GM18868 (cell line): ENCODE measurements around the gene GNPDA2.
A peak's percentile ranks its signal among the peaks of the same experiment; 100 is the strongest.

ENCODE experiments used
- ATAC-seq: cut with Tn5 transposase; IDR thresholded peaks from one replicate; pipeline ENCODE4 v1.9.1; 2021; ENCODE audit warnings: mild to moderate bottlenecking, moderate library complexity; ENCODE audit not compliant: unreplicated experiment

GNPDA2 gene

GRCh38 chr4:44684648-44685047 lies 41.7 kb downstream of the GNPDA2 start:
- ATAC-seq = no peak

GRCh38 chr4:44679060-44679459 lies 47.3 kb downstream of the GNPDA2 start:
- no peak for ATAC-seq

- peak; percentile 95 for ATAC-seq
These were observed 48.0 kb downstream of the GNPDA2 start, which contains the start of gene GUF1 for GRCh38 chr4:44678094-44679041. GUF1 (plus strand) TSS chr4:44678420; CDS start chr4:44678623, 203 bp downstream.

- no peak for ATAC-seq
These were observed 51.0 kb downstream of the GNPDA2 start for GRCh38 chr4:44675366-44675765.

GRCh38 chr4:44674471-44674870 lies 51.9 kb downstream of the GNPDA2 start:
- no peak for ATAC-seq

- ATAC-seq = no peak
These were observed 54.7 kb downstream of the GNPDA2 start for GRCh38 chr4:44671636-44672035.

GRCh38 chr4:44670506-44671199 lies 55.7 kb downstream of the GNPDA2 start:
- ATAC-seq = no peak

GRCh38 chr4:44668526-44668925 lies 57.8 kb downstream of the GNPDA2 start:
- ATAC-seq = no peak

GRCh38 chr4:44663539-44664263 lies 62.7 kb downstream of the GNPDA2 start:
- no peak for ATAC-seq

- ATAC-seq = peak; percentile 74
These were observed 63.7 kb downstream of the GNPDA2 start for GRCh38 chr4:44662623-44663005.

GRCh38 chr4:44661940-44662622 lies 64.3 kb downstream of the GNPDA2 start:
- ATAC-seq = peak; percentile 15

GRCh38 chr4:44660396-44660795 lies 66.0 kb downstream of the GNPDA2 start:
- no peak for ATAC-seq

GRCh38 chr4:44652002-44652401 lies 74.4 kb downstream of the GNPDA2 start:
- ATAC-seq = no peak
